ENCODE measurements around the gene ANKRD13A. TPM values are rescaled to one million over a fixed set of nuclear protein-coding genes. Genes with fewer than 3 reads are reported as not detected.

Gene ANKRD13A
- total and polyA plus RNA-seq, 7 experiments from 2014 or later = 33.4 to 82.8 (median 65.6) TPM

GRCh38 chr12:110033888-110034287 lies 34.7 kb downstream of the ANKRD13A start:
- Mint-ChIP-seq H3K27me3 (no peaks in the 10 kb centered on the region), H3K4me3 (no peak overlapping the region), H3K9me3 (no peaks in the 10 kb centered on the region), H3K27ac (peak overlapping the region in 3 of 9 donors; percentile 28 to 44 (median 37)), H3K36me3 (peaks cover 9 to 59% (median 35%) of the 10 kb centered on the region in 5 donors), H3K4me1 (peaks cover 4 to 21% (median 7%) of the 10 kb centered on the region in 7 donors)
- DNase-seq = no peak
- no peak overlapping the region for H3K27ac ChIP-seq (ENCODE audit: low read depth, low read length)
- ChIA-PET CTCF (no interaction called here), POLR2A (no interaction called here)
- ATAC-seq = no peak
- H3K4me3 ChIP-seq (ENCODE audit: low read length) = no peak overlapping the region
- no peaks in the 10 kb centered on the region for H3K27me3 ChIP-seq (ENCODE audit: control insufficient read depth in 2 of 2, insufficient read depth in 2 of 2, low read length in 2 of 2)
- H3K36me3 ChIP-seq (ENCODE audit: control insufficient read depth in 2 of 3, insufficient read depth in 3 of 3, low read length in 3 of 3) = peaks cover 5 to 69% (median 6%) of the 10 kb centered on the region in 3 experiments
- H3K4me1 ChIP-seq (ENCODE audit: control insufficient read depth in 2 of 2, insufficient read depth in 2 of 2, low read length in 2 of 2) = peaks cover 0 to 1% of the 10 kb centered on the region in 2 donors
- intact Hi-C loops (cut with micrococcal nuclease) = no loop called here
- H3K9me3 ChIP-seq (ENCODE audit: control insufficient read depth in 2 of 3, low read length in 3 of 3) = no peaks in the 10 kb centered on the region

GRCh38 chr12:110035534-110036104 lies 36.4 kb downstream of the ANKRD13A start:
- H3K4me3 Mint-ChIP-seq = no peak overlapping the region
- intact Hi-C loops (cut with micrococcal nuclease) = loop anchor here in 1 of 2 donors (5.0 kb wide), 1 partner anchor 42 kb away; no protein-coding TSS in a partner anchor
- H3K36me3 Mint-ChIP-seq = peaks cover 9 to 52% (median 28%) of the 10 kb centered on the region in 5 donors
- Histone ChIP-seq H3K9me3 (ENCODE audit: control insufficient read depth in 2 of 3, low read length in 3 of 3) (no peaks in the 10 kb centered on the region), H3K36me3 (ENCODE audit: control insufficient read depth in 2 of 3, insufficient read depth in 3 of 3, low read length in 3 of 3) (peaks cover 0 to 54% (median 5%) of the 10 kb centered on the region in 3 experiments), H3K27ac (ENCODE audit: low read depth, low read length) (no peak overlapping the region), H3K4me1 (ENCODE audit: control insufficient read depth in 2 of 2, insufficient read depth in 2 of 2, low read length in 2 of 2) (peaks cover 8 to 18% of the 10 kb centered on the region in 2 donors), H3K4me3 (ENCODE audit: low read length) (no peak overlapping the region), H3K27me3 (ENCODE audit: control insufficient read depth in 2 of 2, insufficient read depth in 2 of 2, low read length in 2 of 2) (no peaks in the 10 kb centered on the region)
- ChIA-PET CTCF (interaction anchor here (1.2 kb wide), 1 partner anchor 14 kb away, joined by 4 read pairs; no protein-coding TSS in a partner anchor), POLR2A (interaction anchor here (0.6 to 1.3 kb wide), 2 partner anchors 25 to 44 kb away, joined by 4 read pairs; no protein-coding TSS in a partner anchor)
- H3K9me3 Mint-ChIP-seq = no peaks in the 10 kb centered on the region
- ATAC-seq (no peak), DNase-seq (no peak)
- H3K4me1 Mint-ChIP-seq = peaks cover 19 to 36% (median 21%) of the 10 kb centered on the region in 7 donors
- H3K27me3 Mint-ChIP-seq = no peaks in the 10 kb centered on the region
- peak overlapping the region in 4 of 9 donors; percentile 47 to 65 (median 56) for H3K27ac Mint-ChIP-seq

- Histone ChIP-seq H3K27ac (ENCODE audit: low read depth, low read length) (no peak overlapping the region), H3K4me1 (ENCODE audit: control insufficient read depth in 2 of 2, insufficient read depth in 2 of 2, low read length in 2 of 2) (peaks cover 8 to 18% of the 10 kb centered on the region in 2 donors), H3K27me3 (ENCODE audit: control insufficient read depth in 2 of 2, insufficient read depth in 2 of 2, low read length in 2 of 2) (no peaks in the 10 kb centered on the region), H3K9me3 (ENCODE audit: control insufficient read depth in 2 of 3, low read length in 3 of 3) (no peaks in the 10 kb centered on the region), H3K36me3 (ENCODE audit: control insufficient read depth in 2 of 3, insufficient read depth in 3 of 3, low read length in 3 of 3) (peaks cover 1 to 60% (median 8%) of the 10 kb centered on the region in 3 experiments), H3K4me3 (ENCODE audit: low read length) (no peak overlapping the region)
- Mint-ChIP-seq H3K27ac (peak overlapping the region in 2 of 9 donors; percentile 56 to 86), H3K36me3 (peaks cover 9 to 50% (median 29%) of the 10 kb centered on the region in 5 donors), H3K4me1 (peaks cover 17 to 50% (median 25%) of the 10 kb centered on the region in 7 donors), H3K27me3 (no peaks in the 10 kb centered on the region), H3K9me3 (no peaks in the 10 kb centered on the region), H3K4me3 (no peak overlapping the region)
- ATAC-seq (no peak), DNase-seq (no peak)
- intact Hi-C loops (cut with micrococcal nuclease) = loop anchor here in 1 of 2 donors (5.0 kb wide), 1 partner anchor 40 kb away; no protein-coding TSS in a partner anchor
- POLR2A ChIA-PET = interaction anchor here (0.9 kb wide), 1 partner anchor 43 kb away, joined by 5 read pairs; no protein-coding TSS in a partner anchor
- CTCF ChIA-PET = no interaction called here
Observed at GRCh38 chr12:110037315-110037714, 38.1 kb downstream of the ANKRD13A start.

GRCh38 chr12:110038741-110039084 lies 39.5 kb downstream of the ANKRD13A start:
- Mint-ChIP-seq H3K4me1 (peaks cover 25 to 60% (median 33%) of the 10 kb centered on the region in 7 donors), H3K27me3 (no peaks in the 10 kb centered on the region), H3K36me3 (peaks cover 9 to 51% (median 30%) of the 10 kb centered on the region in 5 donors), H3K27ac (peak overlapping the region; percentile 82 to 97 (median 92)), H3K4me3 (peak overlapping the region in 1 of 10 donors; percentile 63), H3K9me3 (no peaks in the 10 kb centered on the region)
- Histone ChIP-seq H3K4me1 (ENCODE audit: control insufficient read depth in 2 of 2, insufficient read depth in 2 of 2, low read length in 2 of 2) (peaks cover 8 to 24% of the 10 kb centered on the region in 2 donors), H3K9me3 (ENCODE audit: control insufficient read depth in 2 of 3, low read length in 3 of 3) (no peaks in the 10 kb centered on the region), H3K4me3 (ENCODE audit: low read length) (no peak overlapping the region), H3K36me3 (ENCODE audit: control insufficient read depth in 2 of 3, insufficient read depth in 3 of 3, low read length in 3 of 3) (peaks cover 4 to 57% (median 11%) of the 10 kb centered on the region in 3 experiments), H3K27ac (ENCODE audit: low read depth, low read length) (peak overlapping the region; percentile 60), H3K27me3 (ENCODE audit: control insufficient read depth in 2 of 2, insufficient read depth in 2 of 2, low read length in 2 of 2) (no peaks in the 10 kb centered on the region)
- CTCF ChIA-PET = no interaction called here
- DNase-seq = no peak
- intact Hi-C loops (cut with micrococcal nuclease) = loop anchor here in 1 of 2 donors (1.0 to 5.0 kb wide), 2 partner anchors 10 to 39 kb away; partner anchors contain the start of gene C12orf76
- ATAC-seq = no peak
- POLR2A ChIA-PET = no interaction called here

GRCh38 chr12:110039085-110039807 lies 40.0 kb downstream of the ANKRD13A start:
- Mint-ChIP-seq H3K27me3 (no peaks in the 10 kb centered on the region), H3K27ac (peak overlapping the region; percentile 82 to 97 (median 92)), H3K4me1 (peaks cover 25 to 63% (median 33%) of the 10 kb centered on the region in 7 donors), H3K9me3 (no peaks in the 10 kb centered on the region), H3K36me3 (peaks cover 8 to 51% (median 29%) of the 10 kb centered on the region in 5 donors), H3K4me3 (peak overlapping the region; percentile 26 to 68 (median 43))
- no peaks in the 10 kb centered on the region for H3K9me3 ChIP-seq (ENCODE audit: control insufficient read depth in 2 of 3, low read length in 3 of 3)
- intact Hi-C loops (cut with micrococcal nuclease) = loop anchor here in 1 of 2 donors (1.0 to 5.0 kb wide), 2 partner anchors 9 to 38 kb away; partner anchors contain the start of gene C12orf76
- ATAC-seq = peak; percentile 70
- CTCF ChIA-PET = interaction anchor here (0.6 to 0.9 kb wide), 2 partner anchors 40 to 73 kb away, joined by 4 to 6 read pairs; no protein-coding TSS in a partner anchor
- peaks cover 8 to 24% of the 10 kb centered on the region in 2 donors for H3K4me1 ChIP-seq (ENCODE audit: control insufficient read depth in 2 of 2, insufficient read depth in 2 of 2, low read length in 2 of 2)
- POLR2A ChIA-PET = interaction anchor here (1.0 kb wide), 1 partner anchor 9 kb away, joined by 3 read pairs; the partner anchor contains the start of gene C12orf76
- peaks cover 4 to 51% (median 8%) of the 10 kb centered on the region in 3 experiments for H3K36me3 ChIP-seq (ENCODE audit: control insufficient read depth in 2 of 3, insufficient read depth in 3 of 3, low read length in 3 of 3)
- peak in 7 of 9 donors; percentile 34 to 59 (median 56) for DNase-seq
- peak overlapping the region; percentile 60 for H3K27ac ChIP-seq (ENCODE audit: low read depth, low read length)
- H3K27me3 ChIP-seq (ENCODE audit: control insufficient read depth in 2 of 2, insufficient read depth in 2 of 2, low read length in 2 of 2) = no peaks in the 10 kb centered on the region
- no peak overlapping the region for H3K4me3 ChIP-seq (ENCODE audit: low read length)

DNA sequence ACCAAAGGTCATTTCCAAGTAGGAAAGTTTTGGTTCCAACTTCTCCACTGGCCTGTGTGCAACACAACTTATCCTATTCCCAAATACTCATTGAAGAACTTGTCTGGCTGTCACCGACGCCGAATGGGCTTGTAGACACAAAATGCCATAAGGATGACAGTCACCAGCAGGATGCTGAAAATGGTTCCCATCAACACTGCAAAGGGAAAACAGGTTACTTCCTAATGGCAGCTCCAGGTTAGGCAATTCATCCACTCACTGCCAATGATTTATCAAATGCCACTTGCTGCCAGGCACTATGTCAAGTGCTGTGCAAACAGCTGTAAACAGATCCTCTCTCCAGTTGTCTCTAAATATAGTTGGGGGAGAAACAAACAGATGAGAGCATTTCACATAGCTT lies 43.0 kb downstream of the ANKRD13A start:
- ChIA-PET CTCF (interaction anchor here (0.7 kb wide), 1 partner anchor 43 kb away, joined by 3 read pairs; the partner anchor contains the start of gene ANKRD13A), POLR2A (no interaction called here)
- H3K9me3 Mint-ChIP-seq = no peaks in the 10 kb centered on the region
- Histone ChIP-seq H3K27ac (ENCODE audit: low read depth, low read length) (no peak overlapping the region), H3K9me3 (ENCODE audit: control insufficient read depth in 2 of 3, low read length in 3 of 3) (no peaks in the 10 kb centered on the region), H3K4me3 (ENCODE audit: low read length) (no peak overlapping the region), H3K36me3 (ENCODE audit: control insufficient read depth in 2 of 3, insufficient read depth in 3 of 3, low read length in 3 of 3) (peaks cover 4 to 27% (median 6%) of the 10 kb centered on the region in 3 experiments), H3K27me3 (ENCODE audit: control insufficient read depth in 2 of 2, insufficient read depth in 2 of 2, low read length in 2 of 2) (no peaks in the 10 kb centered on the region), H3K4me1 (ENCODE audit: control insufficient read depth in 2 of 2, insufficient read depth in 2 of 2, low read length in 2 of 2) (peaks cover 17 to 31% of the 10 kb centered on the region in 2 donors)
- ATAC-seq (no peak), DNase-seq (no peak)
- H3K27me3 Mint-ChIP-seq = no peaks in the 10 kb centered on the region
- peak overlapping the region in 7 of 9 donors; percentile 27 to 83 (median 69) for H3K27ac Mint-ChIP-seq
- peaks cover 0 to 34% (median 13%) of the 10 kb centered on the region in 5 donors for H3K36me3 Mint-ChIP-seq
- intact Hi-C loops (cut with micrococcal nuclease) = no loop called here
- H3K4me3 Mint-ChIP-seq = no peak overlapping the region
- peaks cover 25 to 66% (median 48%) of the 10 kb centered on the region in 7 donors for H3K4me1 Mint-ChIP-seq
